ENCODE measurements around the gene RGL2. TPM values are rescaled to one million over a fixed set of nuclear protein-coding genes. Genes with fewer than 3 reads are reported as not detected.

Gene RGL2
- polyA plus RNA-seq, 3 donors: 14.9 to 145 (median 15.5) TPM

- peak overlapping the region; percentile 81 to 92 for H3K4me3 Mint-ChIP-seq
- peak; percentile 99 for DNase-seq
- H3K4me3 ChIP-seq (replicated peaks in 1 of 3; ENCODE audit: low read depth in 2 of 3, low read length in 3 of 3): peak overlapping the region; percentile 43 to 77 (median 58)
These were observed 49.6 kb downstream of the RGL2 start for GRCh38 chr6:33248932-33249731.

More at GRCh38 chr6:33248932-33249731, 49.6 kb downstream of the RGL2 start:
- Mint-ChIP-seq H3K36me3 (peaks cover 19 to 21% of the 10 kb centered on the region in 2 donors), H3K27me3 (ENCODE audit: low read depth in 3 of 3) (peaks cover 7 to 13% (median 7%) of the 10 kb centered on the region in 3 donors), H3K9me3 (no peaks in the 10 kb centered on the region), H3K27ac (peak overlapping the region; percentile 91 to 97 (median 96)), H3K4me1 (peaks cover 32% of the 10 kb centered on the region)
- Histone ChIP-seq H2AFZ (ENCODE audit: insufficient read depth, low read depth, low read length, poor library complexity, severe bottlenecking) (peak overlapping the region; percentile 90), H3K4me1 (ENCODE audit: control insufficient read depth in 1 of 2, insufficient read depth in 2 of 2, low read length in 2 of 2) (peaks cover 24 to 29% of the 10 kb centered on the region in 2 donors), H3K27me3 (ENCODE audit: control insufficient read depth in 2 of 2, insufficient read depth in 2 of 2, low read length in 2 of 2) (no peaks in the 10 kb centered on the region), H3K9ac (ENCODE audit: insufficient read depth, low read length, poor library complexity, severe bottlenecking) (peak overlapping the region; percentile 71), H3K9me3 (replicated peaks in 1 of 2; ENCODE audit: control insufficient read depth in 1 of 2, insufficient read depth in 1 of 2, low read length in 2 of 2) (no peaks in the 10 kb centered on the region), H3K79me2 (ENCODE audit: insufficient read depth, low read length) (peaks cover 4% of the 10 kb centered on the region), H4K20me1 (ENCODE audit: insufficient read depth, low read length) (no peaks in the 10 kb centered on the region), H3K27ac (ENCODE audit: low read depth in 1 of 2, low read length in 2 of 2) (peak overlapping the region; percentile 92 to 93), H3K36me3 (replicated peaks in 1 of 2; ENCODE audit: control insufficient read depth in 1 of 2, insufficient read depth in 2 of 2, low read length in 2 of 2) (peaks cover 10 to 21% of the 10 kb centered on the region in 2 donors), H3K4me2 (replicated peaks; ENCODE audit: extremely low read depth, low read length, poor library complexity, severe bottlenecking) (peak overlapping the region; percentile 84)
- no peak for TF ChIP-seq CTCF (IDR thresholded peaks at IDR 0.05)
- under 1% methylated on average over 52 of the region's 58 CpGs for WGBS (ENCODE audit: insufficient coverage)
- intact Hi-C loops (cut with micrococcal nuclease): loop anchor here (2.0 to 10.0 kb wide), 10 partner anchors 37 to 314 kb away; partner anchors contain the start of genes COL11A2 (in 1 of the 2), RXRB (in 1 of the 2) and SLC39A7 (in 1 of the 2)

Measured in CD14-positive monocyte (primary cell).